H1 (cell line): Measurements from ENCODE around the gene SLC2A5. TPM values are rescaled to one million over a fixed set of nuclear protein-coding genes. Genes with fewer than 3 reads are reported as not detected.

Experiments
- CTCF ChIA-PET: fragments of 300-600 bp; sonication (Branson Sonifier 250); formaldehyde crosslinking; loops from one replicate; lab custom pipeline; 2021; ENCODE audit not compliant: partially characterized antibody; lab: Charles Lee
- POLR2A ChIA-PET: fragments of 300-600 bp; sonication (Branson Sonifier 250); formaldehyde crosslinking; loops from one replicate; lab custom pipeline; 2021; ENCODE audit warnings: inconsistent platforms; ENCODE audit not compliant: partially characterized antibody; lab: Charles Lee
- DNase-seq, 2 experiments: peaks; one replicate each; pipeline versions ENCODE4 v3.0.0 to v3.0.0-alpha.2; 2010 to 2022; ENCODE audit warnings: low spot score in 2 of 2, low read depth in 1 of 2, mixed read lengths in 1 of 2
- FAIRE-seq: peaks from 2 replicates; lab custom pipeline; 2011; peaks lifted over from hg19 to GRCh38; lab: Jason Lieb, UNC
- H2AFZ ChIP-seq: 2 replicates; pipeline ENCODE4 v1.8.1; 2012; ENCODE audit warnings: low read length, inconsistent platforms
- H2AK5ac ChIP-seq: 2 replicates; pipeline ENCODE4 v1.6.1; 2013; ENCODE audit warnings: low read depth, low read length
- H2BK120ac ChIP-seq: replicated peaks from 2 replicates; pipeline ENCODE3; 2013; ENCODE audit warnings: low read depth, low read length, inconsistent platforms
- H2BK12ac ChIP-seq: 2 replicates; pipeline ENCODE4 v1.6.1; 2013; ENCODE audit warnings: low read depth, low read length
- H2BK15ac ChIP-seq: 2 replicates; pipeline ENCODE4 v1.6.1; 2013; ENCODE audit warnings: low read length
- H2BK20ac ChIP-seq: 2 replicates; pipeline ENCODE4 v1.6.1; 2013; ENCODE audit warnings: low read length
- H2BK5ac ChIP-seq: 2 replicates; pipeline ENCODE4 v1.6.1; 2013; ENCODE audit warnings: low read depth, low read length
- H3K14ac ChIP-seq: 2 replicates; pipeline ENCODE4 v1.6.1; 2013; ENCODE audit warnings: inconsistent platforms; ENCODE audit not compliant: insufficient read length
- H3K18ac ChIP-seq: 2 replicates; pipeline ENCODE4 v1.6.1; 2013; ENCODE audit warnings: low read length; ENCODE audit errors: extremely low read depth
- H3K23ac ChIP-seq: 2 replicates; pipeline ENCODE4 v1.6.1; 2013; ENCODE audit warnings: inconsistent platforms; ENCODE audit not compliant: insufficient read length
- H3K23me2 ChIP-seq: 2 replicates; pipeline ENCODE4 v1.6.1; 2013; ENCODE audit warnings: low read depth, low read length
- H3K27ac ChIP-seq: 2 replicates; pipeline ENCODE4 v1.6.1; 2011; ENCODE audit warnings: low read depth, low read length, inconsistent platforms
- H3K27me3 ChIP-seq, 4 experiments: replicated peaks in 1 of 4; 1 replicate in 1 of 4; 2 replicates in 3 of 4; pipeline versions ENCODE4 v1.6.1 to v1.8.1; 2011 to 2013; ENCODE audit warnings: low read length in 3 of 4, mild to moderate bottlenecking in 3 of 4, inconsistent platforms in 2 of 4, mixed read lengths in 2 of 4, moderate library complexity in 1 of 4; ENCODE audit not compliant: control insufficient read depth in 3 of 4, insufficient read depth in 3 of 4; ENCODE audit errors: extremely low read depth in 1 of 4
- H3K36me3 ChIP-seq, 4 experiments: 2 replicates each; pipeline versions ENCODE4 v1.6.1 to v1.8.1; 2011 to 2013; ENCODE audit warnings: mild to moderate bottlenecking in 4 of 4, low read length in 3 of 4, moderate library complexity in 2 of 4, control low read depth in 1 of 4, inconsistent platforms in 1 of 4; ENCODE audit not compliant: insufficient read depth in 4 of 4, control insufficient read depth in 2 of 4
- H3K4ac ChIP-seq: replicated peaks from 2 replicates; pipeline ENCODE3; 2013; ENCODE audit warnings: low read length, low read depth, mixed read lengths, inconsistent platforms; ENCODE audit not compliant: insufficient read length
- H3K4me1 ChIP-seq, 4 experiments: replicated peaks in 1 of 4; 1 replicate in 1 of 4; 2 replicates in 3 of 4; pipeline versions ENCODE4 v1.6.1 to v1.8.1; 2011 to 2013; ENCODE audit warnings: low read length in 3 of 4, inconsistent platforms in 2 of 4, mixed read lengths in 1 of 4; ENCODE audit not compliant: insufficient read depth in 4 of 4, control insufficient read depth in 3 of 4
- H3K4me2 ChIP-seq, 2 experiments: 2 replicates each; pipeline versions ENCODE4 v1.6.1 to v1.8.1; 2011 to 2013; ENCODE audit warnings: low read depth in 2 of 2, low read length in 2 of 2, control low read depth in 1 of 2, inconsistent platforms in 1 of 2, mild to moderate bottlenecking in 1 of 2; ENCODE audit not compliant: insufficient read depth in 1 of 2
- H3K4me3 ChIP-seq, 4 experiments: fragments of 200-600, 300-600 bp in 1 of 4; sonication (generic), shearing (Covaris generic), sonication (Bioruptor Twin) in 1 of 4; 2 replicates each; pipeline versions ENCODE4 v1.5.1 to v1.8.1; 2011 to 2016; ENCODE audit warnings: low read length in 4 of 4, low read depth in 3 of 4, control low read depth in 2 of 4, inconsistent platforms in 2 of 4, mild to moderate bottlenecking in 2 of 4, mixed read lengths in 1 of 4, moderate library complexity in 1 of 4; ENCODE audit not compliant: insufficient read depth in 2 of 4; ENCODE audit errors: extremely low read depth in 1 of 4
- H3K56ac ChIP-seq: replicated peaks from 2 replicates; pipeline ENCODE3; 2013; ENCODE audit warnings: low read depth, mild to moderate bottlenecking, mixed read lengths, low read length, inconsistent platforms; ENCODE audit not compliant: insufficient read length
- H3K79me1 ChIP-seq: 2 replicates; pipeline ENCODE4 v1.6.1; 2013; ENCODE audit warnings: low read depth, low read length, control low read depth
- H3K79me2 ChIP-seq, 2 experiments: 2 replicates each; pipeline versions ENCODE4 v1.6.1 to v1.8.1; 2012 to 2013; ENCODE audit warnings: low read length in 2 of 2, mild to moderate bottlenecking in 2 of 2, inconsistent platforms in 1 of 2; ENCODE audit not compliant: insufficient read depth in 2 of 2, control insufficient read depth in 1 of 2
- H3K9ac ChIP-seq, 4 experiments: replicated peaks in 1 of 4; 1 replicate in 1 of 4; 2 replicates in 3 of 4; pipeline versions ENCODE4 v1.6.1 to v1.8.1; 2011 to 2013; ENCODE audit warnings: low read depth in 3 of 4, low read length in 3 of 4, control low read depth in 2 of 4, mild to moderate bottlenecking in 2 of 4, moderate library complexity in 2 of 4, inconsistent platforms in 1 of 4; ENCODE audit errors: extremely low read depth in 1 of 4
- H3K9me3 ChIP-seq, 2 experiments: 2 replicates each; pipeline versions ENCODE4 v1.6.1 to v1.8.1; 2012 to 2013; ENCODE audit warnings: mild to moderate bottlenecking in 2 of 2, moderate library complexity in 2 of 2, control low read depth in 1 of 2, inconsistent platforms in 1 of 2, low read depth in 1 of 2, low read length in 1 of 2, mixed read lengths in 1 of 2; ENCODE audit not compliant: insufficient read depth in 2 of 2
- H4K20me1 ChIP-seq, 2 experiments: replicated peaks in 1 of 2; 2 replicates each; pipeline versions ENCODE3 to v1.8.1; 2011 to 2013; ENCODE audit warnings: inconsistent platforms in 2 of 2, low read length in 2 of 2, mild to moderate bottlenecking in 1 of 2; ENCODE audit not compliant: insufficient read depth in 2 of 2, control insufficient read depth in 1 of 2
- H4K5ac ChIP-seq: 2 replicates; pipeline ENCODE4 v1.6.1; 2013; ENCODE audit warnings: low read length, low read depth, mixed read lengths, inconsistent platforms; ENCODE audit not compliant: insufficient read length
- H4K8ac ChIP-seq: 2 replicates; pipeline ENCODE4 v1.8.0; 2013; ENCODE audit warnings: mild to moderate bottlenecking, moderate library complexity, low read length, inconsistent platforms; ENCODE audit not compliant: insufficient read depth; ENCODE audit errors: extremely low read depth
- H4K91ac ChIP-seq: replicated peaks from 2 replicates; pipeline ENCODE3; 2013; ENCODE audit warnings: low read length, mixed read lengths, inconsistent platforms; ENCODE audit not compliant: insufficient read length
- CBX5 ChIP-seq: fragments of 300-800, 300-1000 bp; sonication (generic); IDR thresholded peaks from 2 replicates; pipeline ENCODE4 v1.7.1; 2016; ENCODE audit warnings: antibody characterized with exemption, low read length, low read depth
- CREB1 ChIP-seq: IDR thresholded peaks from 2 replicates; pipeline ENCODE4 v1.6.1; 2012; ENCODE audit warnings: inconsistent platforms
- HDAC6 ChIP-seq: IDR thresholded peaks from one replicate; pipeline ENCODE4 v1.7.1; 2012; ENCODE audit warnings: low read depth, mild to moderate bottlenecking, inconsistent platforms, low read length, moderate library complexity
- KDM1A ChIP-seq: fragments of 200-600, 300-600 bp; sonication (generic); IDR thresholded peaks from 2 replicates; pipeline ENCODE4 v1.7.1; 2016; ENCODE audit warnings: mild to moderate bottlenecking, low read length, borderline replicate concordance
- PHF8 ChIP-seq: fragments of 200-600 bp; sonication (generic); conservative IDR thresholded peaks from 2 replicates; pipeline ENCODE4 v1.7.1; 2012; ENCODE audit warnings: low read depth, mild to moderate bottlenecking, inconsistent platforms, low read length, moderate library complexity
- POLR2AphosphoS5 ChIP-seq: IDR thresholded peaks from 2 replicates; pipeline ENCODE4 v1.6.1; 2011; ENCODE audit warnings: low read depth, low read length
- SAP30 ChIP-seq: fragments of 300-600 bp; sonication (generic); IDR thresholded peaks from 2 replicates; pipeline ENCODE4 v1.7.1; 2012; ENCODE audit warnings: low read length, moderate library complexity, mild to moderate bottlenecking, inconsistent platforms; ENCODE audit not compliant: insufficient read depth, insufficient replicate concordance
- SIX5 ChIP-seq: IDR thresholded peaks from 2 replicates; pipeline ENCODE4 v1.6.1; 2011; ENCODE audit warnings: mild to moderate bottlenecking, low read depth, low read length
- TAF1 ChIP-seq: IDR thresholded peaks from 2 replicates; pipeline ENCODE4 v1.6.1; 2011; ENCODE audit warnings: mild to moderate bottlenecking, low read depth, low read length
- TBP ChIP-seq: IDR thresholded peaks from 2 replicates; pipeline ENCODE4 v1.6.1; 2011; ENCODE audit warnings: low read depth, low read length, improper control_type of control experiment
- YY1 ChIP-seq: IDR thresholded peaks from 2 replicates; pipeline ENCODE4 v1.6.1; 2011; ENCODE audit warnings: low read depth, mild to moderate bottlenecking, low read length
- ZNF274 ChIP-seq: IDR thresholded peaks from 2 replicates; pipeline ENCODE4 v1.7.0; 2012; ENCODE audit warnings: low read length, borderline replicate concordance; ENCODE audit errors: extremely low read depth
- WGBS, 2 experiments: shearing (Covaris generic) in 1 of 2; methylation state at CpG; one replicate each; pipeline versions ENCODE4 v1.1.6 to v1.1.7; 2013 to 2015; ENCODE audit warnings: low lambda C conversion rate in 2 of 2, mixed read lengths in 2 of 2, inconsistent platforms in 1 of 2, low coverage in 1 of 2, missing lambda C conversion rate in 1 of 2; ENCODE audit not compliant: insufficient replicate concordance in 2 of 2, insufficient coverage in 1 of 2, insufficient read length in 1 of 2; ENCODE audit errors: extremely low coverage in 1 of 2, missing lambda C conversion rate in 1 of 2; 5-methylcytosine and 5-hydroxymethylcytosine counted together
- polyA plus RNA-seq, 7 experiments: library from polyadenylated mRNA; depleted of rRNA in 3 of 7; stranded (reverse) in 5 of 7; unstranded in 2 of 7; fragments of >200 nt in 5 of 7; fragments of 200-250 nt in 2 of 7; gene quantifications; 1 replicate in 5 of 7; 2 replicates in 1 of 7; 4 replicates in 1 of 7; pipeline versions ENCODE4 v1.2.1 to v1.2.3, GENCODE V29; 2011 to 2013; ENCODE audit warnings: missing spikeins in 2 of 7, mixed read lengths in 2 of 7
- total RNA-seq: library from RNA; stranded (reverse); fragmentation: NEBNext Ultra II Directional; extraction: Animal tissue kit (Norgen Biotek cat#: 25700); gene quantifications from 2 replicates; pipeline ENCODE4 v1.2.1, GENCODE V29; 2021

Gene SLC2A5
- total and polyA plus RNA-seq, 2 of the 8 experiments (the other 6 are each of a cell fraction or from before 2014, with no cell fraction given): 0.12 TPM; not detected in 1

DNA sequence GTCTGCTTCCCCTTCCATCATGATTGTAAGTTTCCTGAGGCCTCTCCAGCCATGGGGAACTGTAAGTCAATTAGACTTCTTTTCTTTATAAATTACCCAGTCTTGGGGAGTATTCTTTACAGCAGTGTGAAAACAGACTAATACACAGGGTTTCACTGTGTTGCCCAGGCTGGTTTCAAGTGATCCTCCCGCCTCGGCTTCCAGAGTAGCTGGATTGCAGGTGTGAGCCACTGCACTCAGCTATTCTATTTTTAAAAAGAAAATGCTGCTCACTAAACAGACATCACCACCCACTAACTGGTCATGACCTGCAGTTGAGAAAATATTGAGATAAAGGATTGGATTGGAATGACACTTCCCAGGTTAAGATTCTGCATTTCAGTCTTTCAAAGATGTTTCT lies 22.4 kb downstream of the SLC2A5 start:
- no peaks in the 10 kb centered on the region for H3K27me3 ChIP-seq
- no peak overlapping the region for H4K91ac ChIP-seq
- H2BK15ac ChIP-seq: no peak overlapping the region
- H3K4me2 ChIP-seq: no peak overlapping the region
- POLR2A ChIA-PET: no interaction called here
- no peaks in the 10 kb centered on the region for H3K9me3 ChIP-seq
- H3K23ac ChIP-seq: no peak overlapping the region
- H3K79me1 ChIP-seq: no peaks in the 10 kb centered on the region
- no peak overlapping the region for H2BK5ac ChIP-seq
- no peak overlapping the region for H3K18ac ChIP-seq
- no peak overlapping the region for H4K8ac ChIP-seq
- H3K4me3 ChIP-seq: no peak overlapping the region
- no peak overlapping the region for H3K27ac ChIP-seq
- no peak overlapping the region for H2BK20ac ChIP-seq
- no peak overlapping the region for H4K5ac ChIP-seq
- H3K79me2 ChIP-seq: no peaks in the 10 kb centered on the region
- CTCF ChIA-PET: interaction anchor here (1.2 to 2.5 kb wide), 5 partner anchors 8 to 65 kb away, joined by 3 to 14 read pairs (median 5); no protein-coding TSS in a partner anchor
- DNase-seq (no peak), FAIRE-seq (no peak)
- H3K9ac ChIP-seq: no peak overlapping the region
- H3K56ac ChIP-seq: no peak overlapping the region
- no peaks in the 10 kb centered on the region for H4K20me1 ChIP-seq
- no peak overlapping the region for H2BK12ac ChIP-seq
- H3K36me3 ChIP-seq: no peaks in the 10 kb centered on the region
- no peak overlapping the region for H2AK5ac ChIP-seq
- no peak overlapping the region for H2AFZ ChIP-seq
- no peaks in the 10 kb centered on the region for H3K23me2 ChIP-seq
- no peak overlapping the region for H3K4ac ChIP-seq
- no peak overlapping the region for H3K14ac ChIP-seq
- WGBS, 2 experiments: 92% methylated on average over 2 of the region's 2 CpGs; no CpG with 5 or more reads in 1 of the 2 experiments
- no peak overlapping the region for H2BK120ac ChIP-seq
- H3K4me1 ChIP-seq: 0 out of 7 replicates have a peak, but pooled peaks cover 0 to 2% (median 0%) of the 10 kb centered on the region in 4 experiments
- TF ChIP-seq KDM1A (no peak), POLR2AphosphoS5 (no peak), PHF8 (no peak), YY1 (no peak), TAF1 (no peak), CREB1 (no peak), SIX5 (no peak), CBX5 (no peak), TBP (no peak), ZNF274 (no peak), HDAC6 (no peak), SAP30 (no peak)
